ENCODE measurements around the gene TRIM44. TPM values are rescaled to one million over a fixed set of nuclear protein-coding genes. Genes with fewer than 3 reads are reported as not detected.

TRIM44 gene
- total and polyA plus RNA-seq, 8 donors: 6.3 to 55.4 (median 36.4) TPM

GRCh38 chr11:35841733-35842132 lies 179.2 kb downstream of the TRIM44 start:
- TF ChIP-seq, protein P1, sequence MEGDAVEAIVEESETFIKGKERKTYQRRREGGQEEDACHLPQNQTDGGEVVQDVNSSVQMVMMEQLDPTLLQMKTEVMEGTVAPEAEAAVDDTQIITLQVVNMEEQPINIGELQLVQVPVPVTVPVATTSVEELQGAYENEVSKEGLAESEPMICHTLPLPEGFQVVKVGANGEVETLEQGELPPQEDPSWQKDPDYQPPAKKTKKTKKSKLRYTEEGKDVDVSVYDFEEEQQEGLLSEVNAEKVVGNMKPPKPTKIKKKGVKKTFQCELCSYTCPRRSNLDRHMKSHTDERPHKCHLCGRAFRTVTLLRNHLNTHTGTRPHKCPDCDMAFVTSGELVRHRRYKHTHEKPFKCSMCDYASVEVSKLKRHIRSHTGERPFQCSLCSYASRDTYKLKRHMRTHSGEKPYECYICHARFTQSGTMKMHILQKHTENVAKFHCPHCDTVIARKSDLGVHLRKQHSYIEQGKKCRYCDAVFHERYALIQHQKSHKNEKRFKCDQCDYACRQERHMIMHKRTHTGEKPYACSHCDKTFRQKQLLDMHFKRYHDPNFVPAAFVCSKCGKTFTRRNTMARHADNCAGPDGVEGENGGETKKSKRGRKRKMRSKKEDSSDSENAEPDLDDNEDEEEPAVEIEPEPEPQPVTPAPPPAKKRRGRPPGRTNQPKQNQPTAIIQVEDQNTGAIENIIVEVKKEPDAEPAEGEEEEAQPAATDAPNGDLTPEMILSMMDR (IDR thresholded peaks at IDR 0.05): no peak
- 95 to 97% methylated on average over 3 of the region's 3 CpGs for WGBS, 2 donors
- Histone ChIP-seq H3K9me3 (no peaks in the 10 kb centered on the region), H3K4me1 (peaks cover 0 to 4% (median 0%) of the 10 kb centered on the region in 3 donors), H3K27ac (no peak overlapping the region), H3K4me3 (no peak overlapping the region), H3K27me3 (no peaks in the 10 kb centered on the region), H3K36me3 (no peaks in the 10 kb centered on the region)
- no peak for FAIRE-seq
- no peak for ATAC-seq
- intact Hi-C loops (cut with DNase I): no loop called here
- DNase-seq: no peak

DNA sequence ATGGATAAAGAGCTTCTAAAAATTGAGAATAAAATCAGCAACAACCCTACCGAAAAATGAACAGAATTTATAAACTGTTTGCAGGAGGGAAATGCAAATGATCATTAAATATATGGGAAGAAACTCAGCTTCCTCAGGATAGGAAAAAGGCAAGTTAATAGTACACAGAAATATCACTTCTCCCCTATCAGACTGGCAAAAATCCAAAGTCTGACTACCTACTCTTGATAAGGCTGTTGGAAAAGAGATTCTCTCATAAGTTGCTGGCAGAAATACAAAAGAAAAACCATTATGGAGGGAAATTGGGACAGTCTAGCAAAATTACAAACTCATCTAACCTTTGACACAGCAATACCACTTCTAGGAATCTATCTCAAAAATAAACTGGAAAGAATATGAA lies 180.4 kb downstream of the TRIM44 start:
- WGBS, 2 donors: 0 to 4% methylated on average over 1 of the region's 1 CpG

DNA sequence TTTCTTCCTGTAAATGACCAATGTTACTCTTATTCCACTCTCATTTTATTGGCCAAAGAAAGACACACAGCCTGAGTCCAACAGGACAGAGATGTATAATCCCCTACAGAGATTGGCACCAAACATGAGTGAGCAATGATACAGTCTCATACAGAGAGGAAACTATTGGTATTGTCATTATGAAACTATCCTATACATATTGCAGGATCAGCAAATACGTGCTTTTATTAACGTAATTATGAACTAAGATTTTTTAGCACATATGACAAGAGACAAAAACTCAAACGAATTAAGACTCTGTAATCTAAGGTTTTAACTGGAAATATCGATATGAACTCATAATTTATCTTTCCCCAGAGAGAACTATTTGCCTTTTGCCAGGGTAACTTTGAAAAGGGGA lies 182.0 kb downstream of the TRIM44 start:
- WGBS, 2 donors: 16 to 24% methylated on average over 4 of the region's 4 CpGs
- no peak for DNase-seq
- ATAC-seq: no peak
- peaks cover 0 to 4% (median 0%) of the 10 kb centered on the region in 3 donors for H3K4me1 ChIP-seq
- H3K27me3 ChIP-seq: no peaks in the 10 kb centered on the region
- intact Hi-C loops (cut with DNase I): no loop called here
- TF ChIP-seq, protein P1 (IDR thresholded peaks at IDR 0.05): no peak
- H3K36me3 ChIP-seq: no peaks in the 10 kb centered on the region
- H3K9me3 ChIP-seq: no peaks in the 10 kb centered on the region
- H3K27ac ChIP-seq: no peak overlapping the region
- FAIRE-seq: no peak
- no peak overlapping the region for H3K4me3 ChIP-seq

More for the DNA sequence above, 180.4 kb downstream of the TRIM44 start:
- FAIRE-seq (no peak), DNase-seq (no peak), ATAC-seq (peak in 3 of 4 donors; percentile 58 to 68 (median 63))
- intact Hi-C loops (cut with DNase I): no loop called here
- Histone ChIP-seq H3K27me3 (no peaks in the 10 kb centered on the region), H3K4me3 (no peak overlapping the region), H3K4me1 (peaks cover 0 to 4% (median 0%) of the 10 kb centered on the region in 3 donors), H3K9me3 (no peaks in the 10 kb centered on the region), H3K27ac (no peak overlapping the region), H3K36me3 (no peaks in the 10 kb centered on the region)
- TF ChIP-seq, protein P1 (IDR thresholded peaks at IDR 0.05): no peak

DNA sequence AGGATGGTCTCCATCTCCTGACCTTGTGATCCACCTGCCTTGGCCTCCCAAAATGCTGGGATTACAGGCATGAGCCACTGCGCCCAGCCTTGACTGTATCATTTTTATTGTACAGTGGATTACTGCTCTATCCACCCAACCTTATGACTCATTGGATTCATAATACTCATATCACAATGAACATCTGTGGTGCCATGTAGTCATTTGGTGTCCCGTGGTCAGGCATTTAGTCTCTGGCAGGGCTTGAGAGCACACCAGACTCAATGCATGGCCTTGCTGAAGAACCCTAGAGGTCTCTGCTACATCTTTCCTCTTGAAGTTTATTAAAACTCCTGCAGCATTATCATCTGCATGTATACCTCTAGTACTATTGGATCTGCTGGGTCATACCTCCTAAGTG lies 183.3 kb downstream of the TRIM44 start:
- DNase-seq (no peak), ATAC-seq (no peak), FAIRE-seq (no peak)
- Histone ChIP-seq H3K27me3 (no peaks in the 10 kb centered on the region), H3K27ac (no peak overlapping the region), H3K9me3 (no peaks in the 10 kb centered on the region), H3K4me1 (peaks cover 0 to 4% (median 0%) of the 10 kb centered on the region in 3 donors), H3K36me3 (no peaks in the 10 kb centered on the region), H3K4me3 (no peak overlapping the region)
- TF ChIP-seq, protein P1 (IDR thresholded peaks at IDR 0.05): no peak
- 91 to 95% methylated on average over 2 of the region's 2 CpGs for WGBS, 2 donors
- intact Hi-C loops (cut with DNase I): no loop called here

DNA sequence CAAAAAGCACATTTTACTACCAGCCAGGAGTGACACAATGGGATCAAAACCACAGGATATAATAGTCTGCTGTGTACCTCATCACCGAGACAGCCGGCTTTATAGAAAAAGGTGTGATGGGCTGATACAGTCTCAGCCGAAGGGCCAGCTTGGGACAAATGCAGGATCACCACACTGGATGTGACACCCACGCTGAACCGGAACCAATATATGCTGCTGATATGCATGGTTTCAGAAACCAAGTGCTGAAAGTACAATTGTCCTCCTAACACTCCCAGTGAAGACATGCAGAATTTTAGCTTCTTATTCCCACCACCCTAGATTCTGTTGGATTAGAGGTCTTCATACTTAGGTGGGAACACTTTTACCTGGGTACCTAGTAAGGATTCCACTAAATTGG lies 184.3 kb downstream of the TRIM44 start:
- no peak overlapping the region for H3K27ac ChIP-seq
- no peaks in the 10 kb centered on the region for H3K9me3 ChIP-seq
- ATAC-seq (no peak), DNase-seq (no peak), FAIRE-seq (no peak)
- WGBS, 2 donors: 96 to 97% methylated on average over 5 of the region's 5 CpGs
- H3K36me3 ChIP-seq: no peaks in the 10 kb centered on the region
- no peak overlapping the region for H3K4me3 ChIP-seq
- intact Hi-C loops (cut with DNase I): no loop called here
- H3K4me1 ChIP-seq: peaks cover 0 to 4% (median 0%) of the 10 kb centered on the region in 3 donors
- no peaks in the 10 kb centered on the region for H3K27me3 ChIP-seq
- TF ChIP-seq, protein P1 (IDR thresholded peaks at IDR 0.05): no peak
